Stimulated activated CD8-positive, alpha-beta memory T cell treated with anti-CD3 and anti-CD28 coated beads, Interleukin-4, amount 100 ng/mL, for 1 hour (primary cell): ENCODE data around the gene BAHCC1.
"Not testable (repeated sequence)": the region's sequence is repeated elsewhere in the genome, so short reads cannot be mapped to it uniquely, and the experiment has no call there.

ENCODE experiments used
- DNase-seq, 2 donors: peaks; one replicate each; pipeline ENCODE4 v3.0.0-alpha.2; 2020; ENCODE audit warnings: low read depth in 2 of 2, low spot score in 1 of 2

Gene BAHCC1

GRCh38 chr17:81394921-81395599 is at the start of gene BAHCC1:
TSS of gene BAHCC1 (plus strand) at chr17:81395457. CDS start at chr17:81399740, 4,283 bp downstream.
- DNase-seq, result peak; percentile 44 to 66

DNA sequence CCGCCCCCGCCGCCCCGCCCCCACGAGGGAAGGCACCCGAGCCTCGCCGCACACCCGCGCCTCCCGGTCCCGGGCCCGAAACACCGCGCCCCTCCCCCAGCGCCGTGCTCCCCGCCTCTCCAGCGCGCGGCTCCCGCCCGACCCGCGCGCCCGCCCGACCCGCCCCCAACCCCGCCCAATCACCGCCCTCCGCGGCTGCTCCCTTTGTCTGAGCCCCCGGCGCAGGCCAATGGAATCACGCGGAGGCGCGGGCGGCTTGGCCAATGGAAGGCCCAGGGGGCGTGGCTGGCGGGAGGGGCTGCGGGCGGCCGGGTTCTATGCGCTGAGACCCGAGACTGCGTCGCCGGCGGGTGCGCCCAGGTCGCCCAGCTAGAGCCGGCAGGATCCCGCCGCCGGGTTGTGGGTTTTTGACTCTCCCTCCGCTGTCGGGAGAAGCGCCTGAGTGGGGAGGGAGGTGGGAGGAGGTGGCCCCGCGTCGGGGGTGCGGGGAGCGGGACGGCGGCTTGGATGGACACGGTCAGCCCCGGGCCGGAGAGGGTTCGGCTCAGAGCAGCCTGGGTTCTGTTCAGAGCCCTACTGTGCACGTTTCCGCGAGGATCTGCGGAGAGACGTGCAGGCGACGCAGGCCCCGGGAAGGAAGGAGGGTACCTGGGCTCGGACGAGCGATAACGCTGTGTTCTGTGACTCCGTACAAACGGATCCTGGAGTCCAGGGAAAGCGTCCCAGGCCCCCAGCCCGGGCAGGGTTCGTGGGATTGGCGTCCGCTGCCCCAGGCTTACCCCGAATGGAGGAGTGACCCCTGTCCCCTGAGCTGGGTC is 49.0 kb upstream of the BAHCC1 start:
- peak; percentile 75 to 87 for DNase-seq

DNA sequence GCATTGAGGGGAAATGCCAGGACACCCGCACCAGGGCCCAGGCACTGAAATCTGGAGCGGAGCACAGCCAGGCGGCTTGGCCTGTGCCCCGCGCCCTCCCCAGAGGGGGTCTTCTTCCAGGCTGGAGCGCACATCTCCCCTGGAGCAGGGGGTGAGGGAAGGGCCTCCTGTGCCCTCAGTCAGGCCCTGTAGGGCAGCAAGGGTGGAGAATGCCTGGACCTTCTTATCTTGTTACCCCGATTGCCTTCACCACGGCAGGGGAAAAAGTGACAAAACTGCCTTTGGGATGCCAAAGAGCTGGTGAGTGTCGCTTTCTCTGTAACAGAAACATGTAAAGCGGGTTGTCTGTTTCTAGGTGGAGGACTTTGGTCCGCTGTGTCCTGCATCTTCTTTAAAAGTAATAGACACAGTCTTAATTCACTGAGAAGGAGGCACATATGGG is 48.3 kb upstream of the BAHCC1 start:
- no peak for DNase-seq

DNA sequence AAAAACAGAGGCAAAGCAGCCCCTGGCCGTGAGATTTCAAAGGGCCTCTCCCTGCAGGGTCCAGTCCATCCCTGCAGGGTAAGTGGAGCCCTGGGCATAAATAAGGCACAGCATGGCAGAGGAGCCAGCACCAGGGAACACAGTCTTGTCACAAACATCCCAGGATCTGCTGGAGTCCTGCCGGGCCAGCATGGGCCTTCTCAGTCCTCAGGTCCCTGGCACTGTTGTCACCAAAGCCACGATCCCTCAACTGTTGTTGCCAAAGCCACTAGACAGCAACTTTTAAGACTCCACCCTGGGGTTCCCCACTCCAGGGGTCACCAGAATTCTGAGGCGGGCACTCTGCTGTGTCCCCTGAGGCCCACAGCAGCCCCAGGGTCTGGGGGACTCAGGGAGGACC is 47.8 kb upstream of the BAHCC1 start:
- DNase-seq, result no peak

DNA sequence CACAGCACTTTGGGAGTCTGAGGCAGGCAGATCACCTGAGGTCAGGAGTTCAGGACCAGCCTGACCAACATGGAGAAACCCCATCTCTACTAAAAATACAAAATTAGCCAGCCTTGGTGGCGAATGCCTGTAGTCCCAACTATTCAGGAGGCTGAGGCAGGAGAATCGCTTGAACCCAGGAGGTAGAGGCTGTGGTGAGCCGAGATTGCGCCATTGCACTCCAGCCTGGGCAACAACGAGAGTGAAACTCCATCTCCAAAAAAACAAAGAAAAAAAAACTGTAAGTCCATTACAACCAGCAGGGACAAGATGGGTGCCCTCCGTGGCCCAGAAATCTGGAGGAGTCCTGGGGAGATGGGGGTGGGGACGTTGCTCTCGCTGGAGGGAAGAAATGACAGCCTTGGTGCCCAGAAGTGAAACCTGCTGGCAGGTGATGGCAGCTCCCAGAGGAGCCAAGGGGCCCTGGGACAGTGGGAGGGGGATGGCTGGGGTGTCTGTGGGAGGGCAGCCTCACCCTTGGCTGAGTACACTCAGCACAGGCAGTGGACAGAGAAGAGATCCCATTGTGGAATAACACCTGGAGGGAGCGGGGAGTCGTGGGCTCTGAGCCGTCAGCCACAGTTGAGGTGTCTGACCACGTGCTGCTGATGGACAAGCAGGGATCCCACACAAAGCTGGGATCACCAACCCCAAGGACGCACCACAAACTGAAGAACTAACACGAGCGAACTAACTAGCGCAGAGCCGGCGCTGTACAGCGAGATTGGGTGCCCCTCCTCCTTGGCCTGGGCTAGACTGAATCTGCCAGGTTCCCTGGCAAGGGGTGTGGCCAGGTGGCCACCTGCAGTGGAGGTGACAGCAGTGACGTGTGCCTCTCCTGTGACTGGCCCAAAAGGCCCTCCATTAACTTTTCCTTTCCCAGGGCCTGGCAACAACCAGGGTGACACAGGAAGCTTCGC is 46.9 kb upstream of the BAHCC1 start:
- no peak for DNase-seq

DNA sequence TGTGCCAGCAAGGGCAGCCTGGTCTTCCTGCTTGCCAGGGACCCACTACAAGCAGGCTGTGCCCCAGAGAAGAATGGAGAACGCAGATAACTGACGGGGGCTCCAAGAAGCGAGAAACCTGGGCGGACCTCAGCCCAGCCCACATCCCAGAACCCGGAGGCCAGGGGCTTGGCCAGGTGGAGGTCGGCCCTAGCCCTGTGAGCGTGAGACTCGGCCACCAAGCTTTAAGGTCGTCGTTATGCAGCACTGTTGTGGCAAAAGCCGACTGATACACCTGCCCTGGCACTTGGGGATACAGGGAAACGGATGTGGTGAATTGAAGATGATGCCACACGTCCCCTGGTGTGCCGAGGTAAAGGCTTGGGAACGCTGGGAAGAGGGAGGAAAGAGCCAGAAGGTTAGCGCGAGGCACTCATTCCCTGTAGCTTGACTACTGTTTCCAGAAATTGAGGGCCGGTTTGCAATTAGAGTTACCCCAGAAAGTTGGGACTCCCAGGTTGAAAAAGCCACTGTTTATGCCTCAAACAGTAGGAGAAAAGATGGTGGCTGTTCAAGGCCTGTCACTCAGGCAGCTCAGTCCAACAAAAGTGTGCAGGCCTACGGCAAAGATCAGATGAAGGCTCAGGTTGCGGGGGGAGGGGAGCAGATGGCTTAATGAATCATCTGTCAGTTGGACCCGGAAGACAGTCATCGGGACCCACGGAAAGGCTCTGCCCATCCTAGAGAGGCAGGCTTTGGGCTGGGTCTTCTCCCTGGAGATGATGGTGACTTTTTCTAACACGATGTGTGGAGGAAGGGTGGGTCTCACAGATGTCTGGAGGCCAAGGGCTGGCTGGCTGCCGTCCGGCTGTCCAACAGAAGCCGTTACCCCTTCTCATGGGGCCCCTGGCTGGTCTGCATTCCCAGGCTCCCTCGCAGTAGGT is 45.6 kb upstream of the BAHCC1 start:
- no peak for DNase-seq

GRCh38 chr17:81350320-81350890 is 44.9 kb upstream of the BAHCC1 start:
- DNase-seq, result no peak

DNA sequence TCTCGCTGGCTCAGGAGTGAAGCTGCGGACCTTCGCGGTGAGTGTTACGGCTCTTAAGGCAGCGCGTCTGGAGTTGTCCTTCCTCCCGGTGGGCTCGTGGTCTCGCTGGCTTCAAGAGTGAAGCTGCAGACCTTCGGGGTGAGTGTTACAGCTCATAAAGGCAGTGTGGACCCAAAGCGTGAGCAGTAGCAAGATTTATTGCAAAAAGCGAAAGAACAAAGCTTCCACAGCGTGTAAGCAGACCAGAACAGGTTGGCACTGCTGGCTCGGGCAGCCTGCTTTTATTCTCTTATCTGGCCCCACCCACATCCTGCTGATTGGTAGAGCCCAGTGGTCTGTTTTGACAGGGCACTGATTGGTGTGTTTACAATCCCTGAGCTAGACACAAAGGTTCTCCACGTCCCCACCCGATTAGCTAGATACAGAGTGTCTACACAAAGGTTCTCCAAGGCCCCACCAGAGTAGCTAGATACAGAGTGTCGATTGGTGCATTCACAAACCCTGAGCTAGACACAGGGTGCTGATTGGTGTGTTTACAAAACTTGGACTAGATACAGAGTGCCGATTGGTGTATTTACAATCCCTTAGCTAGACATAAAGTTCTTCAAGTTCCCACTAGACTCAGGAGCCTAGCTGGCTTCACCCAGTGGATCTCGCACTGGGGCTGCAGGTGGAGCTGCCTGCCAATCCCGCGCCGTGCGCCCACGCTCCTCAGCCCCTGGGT is 43.8 kb upstream of the BAHCC1 start:
- not testable (repeated sequence) for DNase-seq

- DNase-seq, result not testable (repeated sequence)
Observed at GRCh38 chr17:81352056-81352455, 43.2 kb upstream of the BAHCC1 start.

- DNase-seq, result no peak
Observed at GRCh38 chr17:81354252-81354953, 40.9 kb upstream of the BAHCC1 start.

DNA sequence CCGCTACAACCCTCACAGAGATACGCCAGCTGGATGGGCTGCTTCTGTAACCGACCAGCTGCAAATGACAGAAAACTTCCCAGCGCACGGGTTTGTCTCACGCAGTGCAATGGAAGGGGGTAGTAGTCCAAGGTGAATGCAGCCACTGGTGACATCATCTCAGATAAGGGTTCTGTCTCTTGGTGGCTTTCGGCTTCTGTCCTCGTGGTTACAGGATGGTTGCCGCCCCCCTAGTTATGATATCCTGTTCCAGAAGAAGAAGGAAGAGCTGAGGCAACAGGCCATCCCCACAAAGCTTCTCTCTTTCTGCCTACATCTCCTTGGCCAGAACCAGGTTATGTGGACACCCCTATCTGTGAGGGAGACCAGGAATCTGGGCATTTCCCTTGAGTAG is 40.3 kb upstream of the BAHCC1 start:
- DNase-seq, result no peak

- DNase-seq, result no peak
Observed at GRCh38 chr17:81359218-81359617, 36.0 kb upstream of the BAHCC1 start.

DNA sequence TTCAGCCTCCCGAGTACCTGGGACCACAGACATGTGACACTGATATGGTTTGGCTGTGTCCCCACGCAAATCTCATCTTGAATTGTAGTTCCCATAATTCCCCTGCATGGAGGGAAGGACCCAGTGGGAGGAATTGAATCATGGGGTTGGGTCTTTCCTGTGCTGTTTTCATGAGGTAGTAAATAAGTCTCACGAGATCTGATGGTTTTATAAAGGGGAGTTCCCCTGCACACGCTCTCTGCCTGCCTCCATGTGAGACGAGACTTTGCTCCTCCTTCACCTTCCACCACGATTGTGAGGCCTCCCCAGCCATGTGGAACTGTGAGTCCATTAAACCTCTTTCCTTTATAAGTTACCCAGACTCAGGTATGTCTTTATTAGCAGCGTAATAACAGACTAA is 33.3 kb upstream of the BAHCC1 start:
- not testable (repeated sequence) for DNase-seq

DNA sequence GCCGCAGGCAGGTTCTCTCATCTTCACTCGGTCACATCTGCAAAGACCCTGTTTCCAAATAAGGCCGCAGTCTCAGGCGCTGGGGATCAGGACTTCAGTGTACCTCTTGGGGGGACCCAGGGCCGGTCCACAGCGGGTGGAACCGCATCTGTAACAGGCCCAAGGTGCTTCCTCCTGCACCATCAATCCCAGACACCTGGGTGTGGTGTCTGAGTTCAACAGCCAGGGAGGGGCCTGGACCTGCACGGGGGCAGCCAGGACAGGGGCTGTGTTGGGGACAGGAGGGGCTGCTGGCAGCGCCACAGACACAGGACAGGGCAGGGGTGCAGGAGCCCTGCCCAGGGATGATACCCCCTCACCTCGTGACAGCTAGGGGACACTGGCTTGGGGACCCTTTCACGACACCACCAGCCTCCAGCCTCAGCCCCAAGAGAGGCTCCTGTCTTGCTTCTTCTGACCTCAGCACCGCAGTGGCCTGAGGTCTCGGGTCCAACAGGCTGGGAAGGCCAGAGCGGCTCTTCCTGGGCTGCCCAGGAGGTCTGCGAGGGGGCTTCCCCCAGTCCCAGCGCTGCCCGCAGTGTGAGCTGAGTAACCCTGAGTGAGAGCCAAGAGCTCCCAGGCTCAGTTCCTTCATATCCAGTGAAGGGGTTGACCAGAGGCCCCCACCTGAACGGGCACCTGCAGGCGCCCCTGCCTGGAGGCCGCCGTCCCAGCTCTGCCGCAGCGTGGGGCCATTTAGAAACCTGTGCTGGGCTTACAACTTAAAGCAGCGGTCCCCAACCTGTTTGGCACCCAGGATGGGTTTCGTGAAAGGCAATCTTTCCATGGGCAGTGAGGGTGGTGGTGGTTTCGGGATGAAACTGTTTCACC is 30.7 kb upstream of the BAHCC1 start:
- no peak for DNase-seq

GRCh38 chr17:81365148-81365600 is 30.1 kb upstream of the BAHCC1 start:
- no peak for DNase-seq

- DNase-seq, result no peak
Observed at GRCh38 chr17:81365601-81366585, 29.4 kb upstream of the BAHCC1 start.
